NCI-H2171 treated with DMSO at 0.1 percent for 48 hours (cell line): ENCODE measurements around the gene ETHE1.
A peak's percentile ranks its signal among the peaks of the same experiment; 100 is the strongest.

Experiments used
- DNase-seq: peaks from one replicate; lab custom pipeline; 2025; lab: John Stamatoyannopoulos, UW

The ETHE1 gene

DNA sequence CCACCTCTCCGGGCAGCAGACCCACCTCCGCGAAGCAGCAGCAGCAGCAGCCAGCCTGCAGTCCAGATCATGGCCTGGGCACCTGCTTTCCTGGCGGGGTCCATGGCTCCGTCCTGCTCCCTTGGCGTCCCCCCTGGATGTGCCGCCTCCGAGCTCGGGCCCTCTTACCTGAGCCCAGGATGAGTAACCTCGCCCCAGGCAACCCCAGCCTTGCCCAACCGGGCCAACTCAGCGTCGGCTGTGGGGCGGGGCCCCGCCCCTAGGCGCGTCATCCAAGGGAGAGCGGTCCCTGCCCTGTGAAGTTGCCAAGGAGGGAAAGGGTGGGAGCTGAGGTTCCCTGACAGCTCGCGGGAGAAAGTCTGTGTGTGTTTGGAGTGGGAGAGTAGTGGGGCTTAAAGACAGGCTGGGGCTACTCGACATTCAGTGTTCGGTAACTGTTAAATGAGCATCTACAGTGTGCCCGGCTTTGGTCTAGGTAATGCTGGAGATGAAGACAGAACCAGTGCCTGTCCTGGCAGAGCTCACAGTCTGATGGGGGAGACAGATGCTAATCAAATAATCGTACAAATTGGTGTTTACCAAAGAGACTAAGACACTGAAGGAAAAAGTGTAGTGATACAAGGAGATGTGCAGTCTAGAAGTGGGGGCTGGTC, 61.4 kb downstream of the ETHE1 start, which contains the start of gene LYPD3:
Gene LYPD3 (minus strand): TSS at position 141 of the 653 bp plus-strand sequence. CDS start 37 bp downstream, at position 104.
- DNase-seq = no peak

DNA sequence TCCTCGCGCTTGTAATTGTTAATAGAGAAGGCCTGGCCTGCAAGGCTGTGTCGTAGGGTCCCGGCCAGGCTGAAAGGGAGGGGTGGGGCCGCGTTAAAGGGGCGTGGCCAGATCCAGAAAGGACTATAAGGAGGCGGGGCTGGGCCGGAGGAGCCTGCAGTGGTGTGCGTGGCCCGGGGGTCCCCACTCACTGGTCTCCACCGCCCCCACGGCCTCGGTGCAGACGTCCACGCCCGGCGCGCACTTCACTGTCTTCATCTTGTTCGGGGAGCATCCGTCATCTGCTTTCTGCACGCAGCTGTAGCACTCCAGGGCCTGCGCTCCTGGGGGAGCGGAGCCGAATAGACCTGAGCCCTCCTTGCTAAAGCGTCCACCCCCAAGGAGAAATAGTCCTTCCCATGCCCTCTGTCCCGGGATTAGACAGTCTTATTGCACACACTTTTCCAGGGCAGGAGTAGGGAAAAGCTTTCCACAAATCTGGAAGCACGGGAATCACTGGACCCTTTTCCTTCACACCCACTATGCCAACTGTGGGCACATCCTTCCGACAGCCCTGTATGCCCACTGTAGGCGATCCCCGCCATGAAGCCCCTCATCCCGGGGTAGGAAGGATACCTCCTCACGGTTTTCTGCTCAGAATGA, 62.7 kb downstream of the ETHE1 start:
- DNase-seq = no peak

- peak; percentile 92 for DNase-seq
Observed at GRCh38 chr19:43463381-43464133, 63.4 kb downstream of the ETHE1 start.

- DNase-seq = no peak
Observed at GRCh38 chr19:43462785-43463380, 64.1 kb downstream of the ETHE1 start.

- DNase-seq = no peak
Observed at GRCh38 chr19:43462383-43462782, 64.6 kb downstream of the ETHE1 start.

DNA sequence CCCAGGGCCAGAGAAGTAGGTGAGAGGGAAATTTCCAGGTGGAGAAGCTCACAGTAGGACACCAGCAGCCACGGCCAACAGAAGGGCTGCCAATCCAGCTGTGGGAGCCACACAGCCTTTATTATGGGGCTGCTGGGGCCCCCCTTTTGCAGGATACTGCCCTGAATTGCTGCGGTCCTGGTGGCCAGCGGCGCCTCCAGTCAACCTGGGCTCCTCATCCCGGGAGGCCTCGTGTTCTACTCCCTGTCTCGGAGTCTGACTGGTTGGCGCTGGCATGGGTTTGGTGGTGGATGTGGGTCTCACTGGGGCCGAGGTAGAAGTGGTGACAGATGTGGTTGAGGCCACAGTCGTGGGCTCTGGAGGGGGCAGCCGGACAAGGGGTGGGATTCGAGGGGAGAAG, 65.7 kb downstream of the ETHE1 start:
- no peak for DNase-seq

DNA sequence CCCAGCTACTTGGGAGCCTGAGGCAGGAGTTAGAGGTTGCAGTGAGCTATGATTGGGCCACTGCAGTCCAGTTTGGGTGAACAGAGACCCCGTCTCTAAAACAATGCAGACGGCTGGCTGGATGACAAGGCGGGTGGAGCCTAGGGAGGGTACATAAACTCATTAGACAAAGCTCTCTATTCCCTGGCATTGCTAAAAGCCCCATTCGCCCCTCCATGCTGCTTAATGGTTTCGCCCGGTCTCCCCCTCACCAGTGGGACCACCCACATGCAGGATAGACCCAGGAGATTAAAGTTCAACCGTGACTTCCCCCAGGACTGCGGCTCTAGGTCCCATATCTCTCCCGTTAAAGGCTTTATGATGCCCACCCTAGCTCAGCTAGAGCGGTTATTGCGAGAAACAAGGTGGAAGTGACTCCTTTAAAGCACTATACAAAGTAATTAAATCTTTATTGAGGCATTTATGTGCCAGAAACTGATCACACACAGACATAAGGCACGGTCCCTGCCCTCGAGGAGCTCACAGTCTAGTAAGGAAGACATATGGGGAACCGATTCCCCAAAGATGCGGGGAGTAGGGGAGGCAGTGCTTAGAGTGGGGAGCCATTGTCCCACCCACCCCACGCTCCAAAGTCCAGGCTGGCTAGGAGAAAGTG, 66.5 kb downstream of the ETHE1 start:
- DNase-seq = no peak

- no peak for DNase-seq
Observed at GRCh38 chr19:43457809-43458208, 69.2 kb downstream of the ETHE1 start.
